HEK293 (cell line): ENCODE measurements around the gene LAMB4.

Experiments
- BCL11A ChIP-seq: fragments of 450-650 bp; formaldehyde crosslinking; IDR thresholded peaks from 2 replicates; pipeline ENCODE4 v1.5.1; 2016; ENCODE audit warnings: low read depth, missing biosample characterization, missing genetic modification characterization
- FEZF1 ChIP-seq: fragments of 450-650 bp; formaldehyde crosslinking; IDR thresholded peaks from 2 replicates; pipeline ENCODE4 v1.5.1; 2016; ENCODE audit warnings: missing biosample characterization, missing genetic modification characterization
- GLI4 ChIP-seq: fragments of 450-650 bp; formaldehyde crosslinking; IDR thresholded peaks from 2 replicates; pipeline ENCODE4 v1.5.1; 2016; ENCODE audit warnings: missing biosample characterization, missing genetic modification characterization
- IKZF3 ChIP-seq: fragments of 450-650 bp; IDR thresholded peaks from 2 replicates; pipeline ENCODE4 v1.5.0; 2018; ENCODE audit warnings: missing biosample characterization, mild to moderate bottlenecking, missing genetic modification characterization, moderate library complexity
- OVOL3 ChIP-seq: fragments of 450-650 bp; formaldehyde crosslinking; IDR thresholded peaks from 2 replicates; pipeline ENCODE4 v1.5.1; 2016; ENCODE audit warnings: missing biosample characterization, missing genetic modification characterization
- SCRT2 ChIP-seq: fragments of 450-650 bp; formaldehyde crosslinking; IDR thresholded peaks from 2 replicates; pipeline ENCODE4 v1.5.1; 2016; ENCODE audit warnings: missing biosample characterization, missing genetic modification characterization
- SP7 ChIP-seq: fragments of 450-650 bp; formaldehyde crosslinking; IDR thresholded peaks from 2 replicates; pipeline ENCODE4 v1.5.1; 2016; ENCODE audit warnings: missing biosample characterization, missing genetic modification characterization
- ZBTB17 ChIP-seq: fragments of 450-650 bp; formaldehyde crosslinking; IDR thresholded peaks from 2 replicates; pipeline ENCODE4 v1.5.1; 2016; ENCODE audit warnings: missing biosample characterization, missing genetic modification characterization
- ZFP69B ChIP-seq: fragments of 450-650 bp; formaldehyde crosslinking; IDR thresholded peaks from 2 replicates; pipeline ENCODE4 v1.5.1; 2016; ENCODE audit warnings: missing biosample characterization, missing genetic modification characterization
- ZIC2 ChIP-seq: fragments of 450-650 bp; formaldehyde crosslinking; IDR thresholded peaks from 2 replicates; pipeline ENCODE4 v1.5.1; 2016; ENCODE audit warnings: missing biosample characterization, missing genetic modification characterization
- ZNF19 ChIP-seq: fragments of 450-650 bp; formaldehyde crosslinking; IDR thresholded peaks from 2 replicates; pipeline ENCODE4; 2016; ENCODE audit warnings: missing biosample characterization, missing genetic modification characterization, low read depth
- ZNF366 ChIP-seq: fragments of 450-650 bp; formaldehyde crosslinking; conservative IDR thresholded peaks from 2 replicates; pipeline ENCODE4 v1.5.1; 2016; ENCODE audit warnings: missing biosample characterization, missing genetic modification characterization
- ZNF473 ChIP-seq: fragments of 450-650 bp; formaldehyde crosslinking; IDR thresholded peaks from 2 replicates; pipeline ENCODE4 v1.5.1; 2017; ENCODE audit warnings: missing biosample characterization, missing genetic modification characterization
- ZNF558 ChIP-seq: fragments of 450-650 bp; formaldehyde crosslinking; IDR thresholded peaks from 2 replicates; pipeline ENCODE4 v1.5.1; 2016; ENCODE audit warnings: missing biosample characterization, missing genetic modification characterization
- ZNF561 ChIP-seq: fragments of 450-650 bp; IDR thresholded peaks from 2 replicates; pipeline ENCODE4 v1.5.1; 2018; ENCODE audit warnings: missing biosample characterization, missing genetic modification characterization, borderline replicate concordance
- ZNF654 ChIP-seq: fragments of 450-650 bp; formaldehyde crosslinking; IDR thresholded peaks from 2 replicates; pipeline ENCODE4 v1.5.1; 2016; ENCODE audit warnings: low read depth, missing biosample characterization, missing genetic modification characterization
- ZNF658 ChIP-seq: fragments of 450-650 bp; formaldehyde crosslinking; IDR thresholded peaks from 2 replicates; pipeline ENCODE4; 2016; ENCODE audit warnings: missing biosample characterization, missing genetic modification characterization
- ZNF664 ChIP-seq: fragments of 450-650 bp; formaldehyde crosslinking; IDR thresholded peaks from 2 replicates; pipeline ENCODE4 v1.5.1; 2016; ENCODE audit warnings: missing biosample characterization, missing genetic modification characterization
- ZNF791 ChIP-seq: fragments of 450-650 bp; formaldehyde crosslinking; IDR thresholded peaks from 2 replicates; pipeline ENCODE4 v1.5.1; 2016; ENCODE audit warnings: missing biosample characterization, missing genetic modification characterization
- TF ChIP-seq, protein P1 (sequence below): fragments of 450-650 bp; formaldehyde crosslinking; IDR thresholded peaks from 2 replicates; pipeline ENCODE4 v1.5.1; 2016; ENCODE audit warnings: missing biosample characterization, missing genetic modification characterization
- TF ChIP-seq, protein P2 (sequence below): sonication (generic); formaldehyde crosslinking; IDR thresholded peaks from 2 replicates; pipeline ENCODE4 v1.8.1; 2022; ENCODE audit warnings: mild to moderate bottlenecking, moderate library complexity, missing genetic modification reagents
- TF ChIP-seq, protein P3 (sequence below): fragments of 450-650 bp; formaldehyde crosslinking; IDR thresholded peaks from 2 replicates; pipeline ENCODE4 v1.5.1; 2016; ENCODE audit warnings: missing biosample characterization, missing genetic modification characterization
- TF ChIP-seq, protein P4 (sequence below): fragments of 450-650 bp; formaldehyde crosslinking; IDR thresholded peaks from 2 replicates; pipeline ENCODE4; 2016; ENCODE audit warnings: missing biosample characterization, missing genetic modification characterization
- TF ChIP-seq, protein P5 (sequence below): fragments of 450-650 bp; formaldehyde crosslinking; IDR thresholded peaks from 2 replicates; pipeline ENCODE4 v1.5.1; 2016; ENCODE audit warnings: missing biosample characterization, missing genetic modification characterization
- TF ChIP-seq, protein P6 (sequence below): fragments of 450-650 bp; formaldehyde crosslinking; IDR thresholded peaks from 2 replicates; pipeline ENCODE4 v1.5.1; 2016; ENCODE audit warnings: missing biosample characterization, missing genetic modification characterization
- TF ChIP-seq, protein P7 (sequence below): fragments of 450-650 bp; formaldehyde crosslinking; IDR thresholded peaks from 2 replicates; pipeline ENCODE4 v1.5.1; 2016; ENCODE audit warnings: missing biosample characterization, missing genetic modification characterization

The LAMB4 gene

DNA sequence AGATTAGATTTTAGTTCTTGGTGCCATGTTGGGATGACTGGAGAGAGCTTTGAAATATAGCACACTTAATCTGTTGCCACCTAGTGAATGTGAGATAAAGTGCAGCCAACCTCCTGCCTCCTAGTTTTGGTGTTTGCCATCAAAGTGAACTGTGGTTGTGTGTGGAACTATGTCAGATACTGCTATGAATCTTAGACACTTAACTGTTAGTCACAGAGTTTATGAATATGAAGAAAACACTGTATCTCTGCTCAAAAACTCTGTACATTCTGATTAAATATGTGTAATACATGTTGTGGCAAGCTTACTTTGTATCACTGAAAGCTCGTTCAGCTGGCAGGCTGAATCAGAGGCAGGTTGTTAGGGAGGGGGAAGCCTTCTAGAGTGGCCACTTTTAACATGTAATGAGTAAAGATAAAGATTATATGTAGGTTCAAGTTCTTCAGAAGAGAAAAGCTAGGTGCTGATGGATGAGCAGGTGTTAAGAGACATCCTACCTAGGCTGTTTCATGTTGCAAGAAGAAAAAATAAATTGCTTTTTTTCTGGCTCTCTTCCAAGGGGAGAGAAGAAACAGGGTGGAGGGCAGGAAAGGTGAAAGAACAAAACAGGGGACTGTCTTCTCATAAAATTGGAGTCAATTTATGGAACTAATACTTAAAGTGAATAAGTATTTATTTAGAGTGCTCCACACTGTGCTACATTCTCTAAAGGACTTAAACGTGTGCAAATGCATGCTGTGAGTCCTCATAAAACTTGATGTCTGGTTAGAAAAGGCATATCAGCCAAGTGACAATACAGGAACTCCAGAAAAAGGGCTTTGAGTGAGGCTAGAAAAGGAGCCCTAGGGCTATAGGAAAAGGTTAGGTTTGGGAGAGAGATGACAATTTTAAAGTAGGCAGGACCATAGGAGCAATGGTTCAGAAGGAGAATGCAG is 113.1 kb downstream of the LAMB4 start (continued):
- TF ChIP-seq, protein P1, sequence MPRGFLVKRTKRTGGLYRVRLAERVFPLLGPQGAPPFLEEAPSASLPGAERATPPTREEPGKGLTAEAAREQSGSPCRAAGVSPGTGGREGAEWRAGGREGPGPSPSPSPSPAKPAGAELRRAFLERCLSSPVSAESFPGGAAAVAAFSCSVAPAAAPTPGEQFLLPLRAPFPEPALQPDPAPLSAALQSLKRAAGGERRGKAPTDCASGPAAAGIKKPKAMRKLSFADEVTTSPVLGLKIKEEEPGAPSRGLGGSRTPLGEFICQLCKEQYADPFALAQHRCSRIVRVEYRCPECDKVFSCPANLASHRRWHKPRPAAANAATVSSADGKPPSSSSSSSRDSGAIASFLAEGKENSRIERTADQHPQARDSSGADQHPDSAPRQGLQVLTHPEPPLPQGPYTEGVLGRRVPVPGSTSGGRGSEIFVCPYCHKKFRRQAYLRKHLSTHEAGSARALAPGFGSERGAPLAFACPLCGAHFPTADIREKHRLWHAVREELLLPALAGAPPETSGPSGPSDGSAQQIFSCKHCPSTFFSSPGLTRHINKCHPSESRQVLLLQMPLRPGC (tag by site-specific recombination): no peak
- no peak for TF ChIP-seq ZNF473
- TF ChIP-seq, protein P2, sequence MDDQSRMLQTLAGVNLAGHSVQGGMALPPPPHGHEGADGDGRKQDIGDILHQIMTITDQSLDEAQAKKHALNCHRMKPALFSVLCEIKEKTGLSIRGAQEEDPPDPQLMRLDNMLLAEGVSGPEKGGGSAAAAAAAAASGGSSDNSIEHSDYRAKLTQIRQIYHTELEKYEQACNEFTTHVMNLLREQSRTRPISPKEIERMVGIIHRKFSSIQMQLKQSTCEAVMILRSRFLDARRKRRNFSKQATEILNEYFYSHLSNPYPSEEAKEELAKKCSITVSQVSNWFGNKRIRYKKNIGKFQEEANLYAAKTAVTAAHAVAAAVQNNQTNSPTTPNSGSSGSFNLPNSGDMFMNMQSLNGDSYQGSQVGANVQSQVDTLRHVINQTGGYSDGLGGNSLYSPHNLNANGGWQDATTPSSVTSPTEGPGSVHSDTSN (CRISPR knock-in tag): no peak
- TF ChIP-seq ZNF654: peak; percentile 30
- TF ChIP-seq ZNF19: no peak
- no peak for TF ChIP-seq ZNF791 (tag by site-specific recombination)
- TF ChIP-seq GLI4: no peak
- TF ChIP-seq BCL11A (tag by site-specific recombination): no peak
- TF ChIP-seq, protein P3, sequence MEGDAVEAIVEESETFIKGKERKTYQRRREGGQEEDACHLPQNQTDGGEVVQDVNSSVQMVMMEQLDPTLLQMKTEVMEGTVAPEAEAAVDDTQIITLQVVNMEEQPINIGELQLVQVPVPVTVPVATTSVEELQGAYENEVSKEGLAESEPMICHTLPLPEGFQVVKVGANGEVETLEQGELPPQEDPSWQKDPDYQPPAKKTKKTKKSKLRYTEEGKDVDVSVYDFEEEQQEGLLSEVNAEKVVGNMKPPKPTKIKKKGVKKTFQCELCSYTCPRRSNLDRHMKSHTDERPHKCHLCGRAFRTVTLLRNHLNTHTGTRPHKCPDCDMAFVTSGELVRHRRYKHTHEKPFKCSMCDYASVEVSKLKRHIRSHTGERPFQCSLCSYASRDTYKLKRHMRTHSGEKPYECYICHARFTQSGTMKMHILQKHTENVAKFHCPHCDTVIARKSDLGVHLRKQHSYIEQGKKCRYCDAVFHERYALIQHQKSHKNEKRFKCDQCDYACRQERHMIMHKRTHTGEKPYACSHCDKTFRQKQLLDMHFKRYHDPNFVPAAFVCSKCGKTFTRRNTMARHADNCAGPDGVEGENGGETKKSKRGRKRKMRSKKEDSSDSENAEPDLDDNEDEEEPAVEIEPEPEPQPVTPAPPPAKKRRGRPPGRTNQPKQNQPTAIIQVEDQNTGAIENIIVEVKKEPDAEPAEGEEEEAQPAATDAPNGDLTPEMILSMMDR (tag by site-specific recombination): no peak
- TF ChIP-seq ZNF561: no peak
- peak; percentile 77 for TF ChIP-seq ZIC2 (tag by site-specific recombination)
- TF ChIP-seq, protein P4, sequence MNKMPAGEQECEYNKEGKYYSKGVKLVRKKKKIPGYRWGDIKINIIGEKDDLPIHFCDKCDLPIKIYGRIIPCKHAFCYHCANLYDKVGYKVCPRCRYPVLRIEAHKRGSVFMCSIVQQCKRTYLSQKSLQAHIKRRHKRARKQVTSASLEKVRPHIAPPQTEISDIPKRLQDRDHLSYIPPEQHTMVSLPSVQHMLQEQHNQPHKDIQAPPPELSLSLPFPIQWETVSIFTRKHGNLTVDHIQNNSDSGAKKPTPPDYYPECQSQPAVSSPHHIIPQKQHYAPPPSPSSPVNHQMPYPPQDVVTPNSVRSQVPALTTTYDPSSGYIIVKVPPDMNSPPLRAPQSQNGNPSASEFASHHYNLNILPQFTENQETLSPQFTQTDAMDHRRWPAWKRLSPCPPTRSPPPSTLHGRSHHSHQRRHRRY (tag by site-specific recombination): no peak
- TF ChIP-seq ZNF366 (tag by site-specific recombination): no peak
- TF ChIP-seq OVOL3 (tag by site-specific recombination): no peak
- peak; percentile 95 for TF ChIP-seq FEZF1 (tag by site-specific recombination)
- TF ChIP-seq, protein P5, sequence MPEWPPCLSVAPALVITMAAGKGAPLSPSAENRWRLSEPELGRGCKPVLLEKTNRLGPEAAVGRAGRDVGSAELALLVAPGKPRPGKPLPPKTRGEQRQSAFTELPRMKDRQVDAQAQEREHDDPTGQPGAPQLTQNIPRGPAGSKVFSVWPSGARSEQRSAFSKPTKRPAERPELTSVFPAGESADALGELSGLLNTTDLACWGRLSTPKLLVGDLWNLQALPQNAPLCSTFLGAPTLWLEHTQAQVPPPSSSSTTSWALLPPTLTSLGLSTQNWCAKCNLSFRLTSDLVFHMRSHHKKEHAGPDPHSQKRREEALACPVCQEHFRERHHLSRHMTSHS: no peak
- no peak for TF ChIP-seq ZNF558 (tag by site-specific recombination)
- TF ChIP-seq IKZF3: peak; percentile 54
- TF ChIP-seq SCRT2 (tag by site-specific recombination): no peak
- TF ChIP-seq, protein P6, sequence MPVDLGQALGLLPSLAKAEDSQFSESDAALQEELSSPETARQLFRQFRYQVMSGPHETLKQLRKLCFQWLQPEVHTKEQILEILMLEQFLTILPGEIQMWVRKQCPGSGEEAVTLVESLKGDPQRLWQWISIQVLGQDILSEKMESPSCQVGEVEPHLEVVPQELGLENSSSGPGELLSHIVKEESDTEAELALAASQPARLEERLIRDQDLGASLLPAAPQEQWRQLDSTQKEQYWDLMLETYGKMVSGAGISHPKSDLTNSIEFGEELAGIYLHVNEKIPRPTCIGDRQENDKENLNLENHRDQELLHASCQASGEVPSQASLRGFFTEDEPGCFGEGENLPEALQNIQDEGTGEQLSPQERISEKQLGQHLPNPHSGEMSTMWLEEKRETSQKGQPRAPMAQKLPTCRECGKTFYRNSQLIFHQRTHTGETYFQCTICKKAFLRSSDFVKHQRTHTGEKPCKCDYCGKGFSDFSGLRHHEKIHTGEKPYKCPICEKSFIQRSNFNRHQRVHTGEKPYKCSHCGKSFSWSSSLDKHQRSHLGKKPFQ: 0 out of 2 replicates have a peak, but pooled peaks have one; percentile 11
- TF ChIP-seq SP7 (tag by site-specific recombination): peak; percentile 60; the same call in 1 of the 2 replicates
- no peak for TF ChIP-seq ZFP69B (tag by site-specific recombination)
- TF ChIP-seq ZNF664 (tag by site-specific recombination): 0 out of 2 replicates have a peak, but pooled peaks have one; percentile 15
- TF ChIP-seq, protein P7, sequence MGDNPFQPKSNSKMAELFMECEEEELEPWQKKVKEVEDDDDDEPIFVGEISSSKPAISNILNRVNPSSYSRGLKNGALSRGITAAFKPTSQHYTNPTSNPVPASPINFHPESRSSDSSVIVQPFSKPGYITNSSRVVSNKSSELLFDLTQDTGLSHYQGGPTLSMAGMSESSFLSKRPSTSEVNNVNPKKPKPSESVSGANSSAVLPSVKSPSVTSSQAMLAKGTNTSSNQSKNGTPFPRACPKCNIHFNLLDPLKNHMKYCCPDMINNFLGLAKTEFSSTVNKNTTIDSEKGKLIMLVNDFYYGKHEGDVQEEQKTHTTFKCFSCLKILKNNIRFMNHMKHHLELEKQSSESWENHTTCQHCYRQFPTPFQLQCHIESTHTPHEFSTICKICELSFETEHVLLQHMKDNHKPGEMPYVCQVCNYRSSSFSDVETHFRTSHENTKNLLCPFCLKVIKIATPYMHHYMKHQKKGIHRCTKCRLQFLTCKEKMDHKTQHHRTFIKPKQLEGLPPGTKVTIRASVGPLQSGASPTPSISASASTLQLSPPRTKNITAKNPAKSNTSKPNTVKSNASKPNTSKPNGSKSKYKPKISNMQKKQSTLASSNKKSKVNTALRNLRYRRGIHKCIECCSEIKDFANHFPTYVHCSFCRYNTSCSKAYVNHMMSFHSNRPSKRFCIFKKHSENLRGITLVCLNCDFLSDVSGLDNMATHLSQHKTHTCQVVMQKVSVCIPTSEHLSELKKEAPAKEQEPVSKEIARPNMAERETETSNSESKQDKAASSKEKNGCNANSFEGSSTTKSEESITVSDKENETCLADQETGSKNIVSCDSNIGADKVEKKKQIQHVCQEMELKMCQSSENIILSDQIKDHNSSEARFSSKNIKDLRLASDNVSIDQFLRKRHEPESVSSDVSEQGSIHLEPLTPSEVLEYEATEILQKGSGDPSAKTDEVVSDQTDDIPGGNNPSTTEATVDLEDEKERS (tag by site-specific recombination): no peak
- no peak for TF ChIP-seq ZNF658
- TF ChIP-seq ZBTB17 (tag by site-specific recombination): peak; percentile 57; the same call in 1 of the 2 replicates
